Neural progenitor cell (in vitro differentiated cells): Measurements from ENCODE around the gene PTTG1IP. TPM values are rescaled to one million over a fixed set of nuclear protein-coding genes. Genes with fewer than 3 reads are reported as not detected.

ENCODE experiments used
- DNase-seq: peaks from one replicate; pipeline ENCODE4 v3.0.0-alpha.2; 2016; ENCODE audit warnings: low spot score
- H2AFZ ChIP-seq: fragments of 200-600 bp; sonication (generic); replicated peaks from 2 replicates; pipeline ENCODE4 v1.6.1; 2016; ENCODE audit warnings: antibody characterized with exemption
- H3F3A ChIP-seq: fragments of 200-600 bp; sonication (generic); 2 replicates; pipeline ENCODE4 v1.6.1; 2016; ENCODE audit warnings: antibody characterized with exemption, low read depth
- H3K27ac ChIP-seq: fragments of 200-600 bp; sonication (generic); 2 replicates; pipeline ENCODE4 v1.5.1; 2016; ENCODE audit warnings: mild to moderate bottlenecking
- H3K27me3 ChIP-seq: fragments of 200-600 bp; sonication (generic); 2 replicates; pipeline ENCODE4 v1.6.1; 2016; ENCODE audit warnings: mild to moderate bottlenecking, moderate library complexity
- H3K36me3 ChIP-seq: fragments of 200-600 bp; sonication (generic); 2 replicates; pipeline ENCODE4 v1.5.1; 2016
- H3K4me1 ChIP-seq: fragments of 200-600 bp; sonication (generic); 2 replicates; pipeline ENCODE4 v1.6.1; 2016; ENCODE audit warnings: mixed run types
- H3K4me2 ChIP-seq: fragments of 200-600 bp; sonication (generic); 2 replicates; pipeline ENCODE4 v1.6.1; 2016
- H3K4me3 ChIP-seq: fragments of 200-600 bp; sonication (generic); 2 replicates; pipeline ENCODE4 v1.5.1; 2016
- H3K79me2 ChIP-seq: fragments of 200-600 bp; sonication (generic); 2 replicates; pipeline ENCODE4 v1.6.1; 2016; ENCODE audit warnings: low read depth
- H3K9ac ChIP-seq: fragments of 200-600 bp; sonication (generic); 2 replicates; pipeline ENCODE4 v1.6.1; 2016
- H3K9me3 ChIP-seq: fragments of 200-600 bp; sonication (generic); 2 replicates; pipeline ENCODE4 v1.5.1; 2016; ENCODE audit warnings: low read depth
- H4K20me1 ChIP-seq: fragments of 200-600 bp; sonication (generic); 2 replicates; pipeline ENCODE4 v1.6.1; 2016; ENCODE audit warnings: low read depth
- H3K27ac Mint-ChIP-seq: 3 replicates; pipeline ENCODE4 v1.8.0; 2021; ENCODE audit warnings: mixed read lengths
- H3K27me3 Mint-ChIP-seq: 2 replicates; pipeline ENCODE4 v1.8.0; 2022; ENCODE audit warnings: low read depth, mild to moderate bottlenecking, inconsistent platforms, moderate library complexity, mixed read lengths; ENCODE audit not compliant: insufficient read depth
- H3K36me3 Mint-ChIP-seq: 3 replicates; pipeline ENCODE4 v1.8.0; 2021; ENCODE audit warnings: mixed read lengths
- H3K4me1 Mint-ChIP-seq: 3 replicates; pipeline ENCODE4 v1.8.0; 2021; ENCODE audit warnings: mixed read lengths
- H3K4me3 Mint-ChIP-seq: 3 replicates; pipeline ENCODE4 v1.8.0; 2021; ENCODE audit warnings: mild to moderate bottlenecking, moderate library complexity, mixed read lengths
- H3K9me3 Mint-ChIP-seq: 3 replicates; pipeline ENCODE4 v1.8.0; 2020; ENCODE audit warnings: mixed read lengths
- CTCF ChIP-seq: fragments of 200-600 bp; sonication (generic); IDR thresholded peaks from 2 replicates; pipeline ENCODE4 v1.5.1; 2017; ENCODE audit warnings: antibody characterized with exemption, mild to moderate bottlenecking
- EZH2 ChIP-seq: fragments of 200-600 bp; sonication (generic); IDR thresholded peaks from 2 replicates; pipeline ENCODE4 v1.6.1; 2017; ENCODE audit warnings: antibody characterized with exemption, mild to moderate bottlenecking, moderate library complexity
- EZH2phosphoT487 ChIP-seq: fragments of 200-600 bp; sonication (generic); IDR thresholded peaks from 2 replicates; pipeline ENCODE4 v1.6.1; 2017; ENCODE audit warnings: antibody characterized with exemption
- total RNA-seq: library from RNA; depleted of rRNA; stranded (reverse); fragments of >200 nt; gene quantifications from 2 replicates; pipeline ENCODE4 v1.2.3, GENCODE V29; 2015; ENCODE audit warnings: low replicate concordance

The PTTG1IP gene
- total RNA-seq, 1 donor from 2014 or later = 162 TPM

GRCh38 chr21:44876849-44877575 is 3.5 kb upstream of the PTTG1IP start:
- peaks cover 16% of the 10 kb centered on the region for H3F3A ChIP-seq
- no peak for DNase-seq
- Mint-ChIP-seq H3K4me3 (no peak overlapping the region), H3K4me1 (peaks cover 7% of the 10 kb centered on the region), H3K27ac (no peak overlapping the region), H3K9me3 (no peaks in the 10 kb centered on the region), H3K36me3 (no peaks in the 10 kb centered on the region), H3K27me3 (peaks cover 32% of the 10 kb centered on the region)
- peaks cover 9% of the 10 kb centered on the region for H3K4me1 ChIP-seq
- H2AFZ ChIP-seq = no peak overlapping the region
- H3K36me3 ChIP-seq = no peaks in the 10 kb centered on the region
- peaks cover 39% of the 10 kb centered on the region for H3K27me3 ChIP-seq
- no peak overlapping the region for H3K4me2 ChIP-seq
- H3K9me3 ChIP-seq = no peaks in the 10 kb centered on the region
- TF ChIP-seq EZH2phosphoT487 (no peak), CTCF (no peak), EZH2 (no peak)
- no peak overlapping the region for H3K4me3 ChIP-seq
- peaks cover 11% of the 10 kb centered on the region for H4K20me1 ChIP-seq
- peaks cover 12% of the 10 kb centered on the region for H3K79me2 ChIP-seq
- H3K9ac ChIP-seq = no peak overlapping the region
- no peak overlapping the region for H3K27ac ChIP-seq

DNA sequence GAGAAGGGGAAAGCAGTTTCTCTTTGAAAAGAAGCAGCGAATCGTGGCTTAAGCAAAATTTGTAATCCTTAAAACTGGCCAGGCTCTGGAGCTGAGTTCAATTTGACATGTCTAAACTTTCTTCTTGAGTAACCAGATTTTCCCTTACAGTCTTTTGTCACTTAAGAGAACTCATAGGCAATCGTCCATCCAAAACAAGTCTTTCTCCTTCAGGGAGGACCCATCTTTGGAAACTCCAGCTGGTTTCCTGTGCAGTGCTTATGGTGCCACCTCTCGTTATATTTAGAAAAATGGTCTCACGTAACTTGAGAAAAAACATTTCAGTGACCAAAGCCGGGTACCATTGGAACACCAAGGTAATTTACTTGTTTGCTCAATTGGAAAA is 1.8 kb upstream of the PTTG1IP start:
- peaks cover 28% of the 10 kb centered on the region for H4K20me1 ChIP-seq
- Mint-ChIP-seq H3K27me3 (peaks cover 30% of the 10 kb centered on the region), H3K4me3 (peak overlapping the region; percentile 86), H3K27ac (no peak overlapping the region), H3K36me3 (peaks cover 3% of the 10 kb centered on the region), H3K4me1 (peaks cover 21% of the 10 kb centered on the region), H3K9me3 (no peaks in the 10 kb centered on the region)
- no peaks in the 10 kb centered on the region for H3K36me3 ChIP-seq
- H3K9ac ChIP-seq = no peak overlapping the region
- H3K79me2 ChIP-seq = peaks cover 29% of the 10 kb centered on the region
- H2AFZ ChIP-seq = no peak overlapping the region
- H3K4me1 ChIP-seq = peaks cover 11% of the 10 kb centered on the region
- peaks cover 39% of the 10 kb centered on the region for H3K27me3 ChIP-seq
- no peak for DNase-seq
- peak overlapping the region; percentile 92 for H3K4me2 ChIP-seq
- peaks cover 16% of the 10 kb centered on the region for H3F3A ChIP-seq
- no peak overlapping the region for H3K27ac ChIP-seq
- TF ChIP-seq EZH2phosphoT487 (no peak), EZH2 (no peak), CTCF (no peak)
- H3K9me3 ChIP-seq = no peaks in the 10 kb centered on the region
- H3K4me3 ChIP-seq = peak overlapping the region; percentile 67

GRCh38 chr21:44874497-44875315 is 1.2 kb upstream of the PTTG1IP start:
- peak overlapping the region; percentile 92 for H3K4me2 ChIP-seq
- H3K27ac ChIP-seq = no peak overlapping the region
- H3K4me1 ChIP-seq = peaks cover 11% of the 10 kb centered on the region
- no peaks in the 10 kb centered on the region for H3K9me3 ChIP-seq
- H3F3A ChIP-seq = peaks cover 16% of the 10 kb centered on the region
- H3K36me3 Mint-ChIP-seq = peaks cover 3% of the 10 kb centered on the region
- TF ChIP-seq EZH2phosphoT487 (peak; percentile 87), CTCF (no peak), EZH2 (peak; percentile 96)
- H3K9ac ChIP-seq = no peak overlapping the region
- H3K4me3 Mint-ChIP-seq = peak overlapping the region; percentile 86
- H3K27ac Mint-ChIP-seq = no peak overlapping the region
- no peaks in the 10 kb centered on the region for H3K9me3 Mint-ChIP-seq
- H2AFZ ChIP-seq = peak overlapping the region; percentile 80
- H3K27me3 ChIP-seq = peaks cover 39% of the 10 kb centered on the region
- peaks cover 34% of the 10 kb centered on the region for H4K20me1 ChIP-seq
- DNase-seq = peak; percentile 49
- H3K27me3 Mint-ChIP-seq = peaks cover 32% of the 10 kb centered on the region
- peaks cover 35% of the 10 kb centered on the region for H3K79me2 ChIP-seq
- peak overlapping the region; percentile 67 for H3K4me3 ChIP-seq
- no peaks in the 10 kb centered on the region for H3K36me3 ChIP-seq
- H3K4me1 Mint-ChIP-seq = peaks cover 27% of the 10 kb centered on the region
